ENCODE results near the gene ALK. TPM values are rescaled to one million over a fixed set of nuclear protein-coding genes. Genes with fewer than 3 reads are reported as not detected.

ALK gene
- under 1 TPM in 9 of 10 donors, not detected in 1; 0.04 to 0.36 (median 0.13) TPM for polyA plus RNA-seq (ENCODE audit: insufficient read length in 10 of 10)
- long read RNA-seq, donor 1 = 0 reads
- long read RNA-seq, donor 2 = 0 reads
- long read RNA-seq, donor 3 = 0 reads
- long read RNA-seq, donor 4 = 0 reads
- long read RNA-seq, donor 5 = 0 reads
- long read RNA-seq, donor 6 = 0 reads
- long read RNA-seq, donor 7 = 0 reads
- long read RNA-seq, donor 8 = 0 reads
- long read RNA-seq, donor 9 = 0 reads

- peak; percentile 67 to 90 (median 79) for DNase-seq
Observed at GRCh38 chr2:29921560-29921915, at the start of gene ALK. Gene ALK, minus strand, starts transcription at chr2:29921586. Its CDS starts 927 bp downstream, at chr2:29920659.

- no peak for DNase-seq
Observed at GRCh38 chr2:29966266-29966665, 44.9 kb upstream of the ALK start.

GRCh38 chr2:29963972-29964570 lies 42.7 kb upstream of the ALK start:
- no peak for DNase-seq

- no peak for DNase-seq
Observed at GRCh38 chr2:29962922-29963321, 41.5 kb upstream of the ALK start.

- DNase-seq = no peak
Observed at GRCh38 chr2:29954316-29954715, 32.9 kb upstream of the ALK start.

GRCh38 chr2:29952973-29953372 lies 31.6 kb upstream of the ALK start:
- no peak for DNase-seq

GRCh38 chr2:29951576-29951975 lies 30.2 kb upstream of the ALK start:
- DNase-seq = no peak

- DNase-seq = no peak
Observed at GRCh38 chr2:29950481-29950880, 29.1 kb upstream of the ALK start.

- no peak for DNase-seq
Observed at GRCh38 chr2:29949042-29949441, 27.7 kb upstream of the ALK start.

GRCh38 chr2:29946505-29946904 lies 25.1 kb upstream of the ALK start:
- DNase-seq = no peak

- no peak for DNase-seq
Observed at GRCh38 chr2:29942711-29943110, 21.3 kb upstream of the ALK start.

GRCh38 chr2:29940706-29941105 lies 19.3 kb upstream of the ALK start:
- peak; percentile 59 to 93 (median 87) for DNase-seq

GRCh38 chr2:29936020-29936419 lies 14.6 kb upstream of the ALK start:
- no peak for DNase-seq

GRCh38 chr2:29931818-29932217 lies 10.4 kb upstream of the ALK start:
- no peak for DNase-seq

GRCh38 chr2:29923110-29923721 lies 1.8 kb upstream of the ALK start:
- DNase-seq = peak; percentile 49 to 75 (median 59)

- DNase-seq = no peak
Observed at GRCh38 chr2:29922605-29923004, 1.2 kb upstream of the ALK start.

- DNase-seq = peak in 1 of 3 donors; percentile 40
Observed at GRCh38 chr2:29920631-29921559, 491 bp downstream of the ALK start.

GRCh38 chr2:29920130-29920577 lies 1.2 kb downstream of the ALK start:
- peak; percentile 39 to 89 (median 72) for DNase-seq

GRCh38 chr2:29918941-29919340 lies 2.4 kb downstream of the ALK start:
- DNase-seq = no peak

- DNase-seq = no peak
Observed at GRCh38 chr2:29917781-29918180, 3.6 kb downstream of the ALK start.

GRCh38 chr2:29916571-29916970 lies 4.8 kb downstream of the ALK start:
- no peak for DNase-seq

- DNase-seq = no peak
Observed at GRCh38 chr2:29910960-29911359, 10.4 kb downstream of the ALK start.

Data from muscle of back (tissue), 13 donors.